ENCODE data around the gene CTNNBL1. TPM values are rescaled to one million over a fixed set of nuclear protein-coding genes. Genes with fewer than 3 reads are reported as not detected.

Gene CTNNBL1
- total RNA-seq (28.5 and 39.0 TPM in 2 replicates), polyA plus RNA-seq (31.3 and 39.1 TPM in 2 replicates), polyA minus RNA-seq (ENCODE audit: low replicate concordance) (12.4 and 19.5 TPM in 2 replicates)
- 49.6 and 64.1 TPM in 2 replicates for polyA plus RNA-seq (2012)

- Histone ChIP-seq H4K20me1 (ENCODE audit: control insufficient read depth, extremely low read depth, insufficient read depth, low read length) (no peaks in the 10 kb centered on the region), H2AFZ (ENCODE audit: low read length) (peak within 1 kb of the TSS; percentile 93), H3K4me2 (ENCODE audit: extremely low read depth, insufficient read depth, low read length) (peak within 1 kb of the TSS; percentile 91), H3K36me3 (ENCODE audit: control insufficient read depth, insufficient read depth, low read length) (no peaks in the 10 kb centered on the region), H3K27me3 (ENCODE audit: control insufficient read depth, insufficient read depth, low read length) (peaks cover 2% of the 10 kb centered on the region), H3K4me3 (replicated peaks in 1 of 4; ENCODE audit: control extremely low read depth in 1 of 4, insufficient read depth in 1 of 4, low read depth in 3 of 4, low read length in 4 of 4) (peak within 1 kb of the TSS; percentile 94 to 97 (median 96)), H3K4me1 (ENCODE audit: control insufficient read depth, extremely low read depth, insufficient read depth, low read length) (no peaks in the 10 kb centered on the region), H3K27ac (ENCODE audit: insufficient read depth, low read length) (peak within 1 kb of the TSS; percentile 77), H3K9ac (ENCODE audit: insufficient read depth, low read length) (peak within 1 kb of the TSS; percentile 71), H3K79me2 (ENCODE audit: control insufficient read depth, insufficient read depth, low read length) (peaks cover 22% of the 10 kb centered on the region), H3K9me3 (ENCODE audit: control insufficient read depth, insufficient read depth, low read depth, low read length) (no peaks in the 10 kb centered on the region)
- peak; percentile 97 for DNase-seq (ENCODE audit: low read depth in 2 of 2)
- TF ChIP-seq CTCF (conservative IDR thresholded peaks at IDR 0.05 in 1 of 2, IDR thresholded peaks at IDR 0.05 in 1 of 2; ENCODE audit: low read depth in 1 of 2, low read length in 2 of 2) (peak in 1 of 2 donors; percentile 6), EZH2 (IDR thresholded peaks at IDR 0.05; ENCODE audit: low read length, missing control alignments) (no peak)
Observed at GRCh38 chr20:37693635-37694626, at the start of gene CTNNBL1. Gene CTNNBL1 (plus strand): TSS chr20:37694030. CDS start chr20:37694123, 93 bp downstream.

GRCh38 chr20:37644605-37645004, 49.2 kb upstream of the CTNNBL1 start:
- no peaks in the 10 kb centered on the region for H3K4me1 ChIP-seq (ENCODE audit: control insufficient read depth, extremely low read depth, insufficient read depth, low read length)
- no peak for DNase-seq (ENCODE audit: low read depth in 2 of 2)
- no peak overlapping the region for H3K4me2 ChIP-seq (ENCODE audit: extremely low read depth, insufficient read depth, low read length)
- no peak for TF ChIP-seq EZH2 (IDR thresholded peaks at IDR 0.05; ENCODE audit: low read length, missing control alignments)
- TF ChIP-seq CTCF (conservative IDR thresholded peaks at IDR 0.05 in 1 of 2, IDR thresholded peaks at IDR 0.05 in 1 of 2; ENCODE audit: low read depth in 1 of 2, low read length in 2 of 2): no peak
- H4K20me1 ChIP-seq (ENCODE audit: control insufficient read depth, extremely low read depth, insufficient read depth, low read length): no peaks in the 10 kb centered on the region
- H3K27ac ChIP-seq (ENCODE audit: insufficient read depth, low read length): no peak overlapping the region
- H3K9me3 ChIP-seq (ENCODE audit: control insufficient read depth, insufficient read depth, low read depth, low read length): no peaks in the 10 kb centered on the region
- no peaks in the 10 kb centered on the region for H3K79me2 ChIP-seq (ENCODE audit: control insufficient read depth, insufficient read depth, low read length)
- no peak overlapping the region for H2AFZ ChIP-seq (ENCODE audit: low read length)
- no peak overlapping the region for H3K4me3 ChIP-seq (replicated peaks in 1 of 4; ENCODE audit: control extremely low read depth in 1 of 4, insufficient read depth in 1 of 4, low read depth in 3 of 4, low read length in 4 of 4)
- H3K36me3 ChIP-seq (ENCODE audit: control insufficient read depth, insufficient read depth, low read length): no peaks in the 10 kb centered on the region
- H3K27me3 ChIP-seq (ENCODE audit: control insufficient read depth, insufficient read depth, low read length): peaks cover 23% of the 10 kb centered on the region
- no peak overlapping the region for H3K9ac ChIP-seq (ENCODE audit: insufficient read depth, low read length)

GRCh38 chr20:37647946-37648345, 45.9 kb upstream of the CTNNBL1 start:
- Histone ChIP-seq H3K9me3 (ENCODE audit: control insufficient read depth, insufficient read depth, low read depth, low read length) (no peaks in the 10 kb centered on the region), H3K36me3 (ENCODE audit: control insufficient read depth, insufficient read depth, low read length) (no peaks in the 10 kb centered on the region), H2AFZ (ENCODE audit: low read length) (no peak overlapping the region), H4K20me1 (ENCODE audit: control insufficient read depth, extremely low read depth, insufficient read depth, low read length) (no peaks in the 10 kb centered on the region), H3K27me3 (ENCODE audit: control insufficient read depth, insufficient read depth, low read length) (peaks cover 18% of the 10 kb centered on the region), H3K4me2 (ENCODE audit: extremely low read depth, insufficient read depth, low read length) (no peak overlapping the region), H3K27ac (ENCODE audit: insufficient read depth, low read length) (no peak overlapping the region), H3K9ac (ENCODE audit: insufficient read depth, low read length) (no peak overlapping the region), H3K79me2 (ENCODE audit: control insufficient read depth, insufficient read depth, low read length) (no peaks in the 10 kb centered on the region), H3K4me3 (replicated peaks in 1 of 4; ENCODE audit: control extremely low read depth in 1 of 4, insufficient read depth in 1 of 4, low read depth in 3 of 4, low read length in 4 of 4) (no peak overlapping the region), H3K4me1 (ENCODE audit: control insufficient read depth, extremely low read depth, insufficient read depth, low read length) (no peaks in the 10 kb centered on the region)
- DNase-seq (ENCODE audit: low read depth in 2 of 2): no peak
- TF ChIP-seq CTCF (conservative IDR thresholded peaks at IDR 0.05 in 1 of 2, IDR thresholded peaks at IDR 0.05 in 1 of 2; ENCODE audit: low read depth in 1 of 2, low read length in 2 of 2) (no peak), EZH2 (IDR thresholded peaks at IDR 0.05; ENCODE audit: low read length, missing control alignments) (no peak)
